A673 (cell line): Measurements from ENCODE around the gene MRGPRX2. TPM values are rescaled to one million over a fixed set of nuclear protein-coding genes. Genes with fewer than 3 reads are reported as not detected.

ENCODE experiments used
- BruUV-seq: library from RNA; stranded (reverse); fragments of 400-500 nt; replicated peaks from 2 replicates; lab custom pipeline; 2021; lab: Mats Ljungman, UMichigan
- CTCF ChIA-PET: fragments of 300-600 bp; sonication (Branson Sonifier 250); formaldehyde crosslinking; loops from one replicate; lab custom pipeline; 2022; ENCODE audit warnings: antibody characterized with exemption; lab: Charles Lee
- POLR2A ChIA-PET: fragments of 300-600 bp; sonication (Branson Sonifier 250); formaldehyde crosslinking; loops from one replicate; lab custom pipeline; 2022; ENCODE audit warnings: antibody characterized with exemption; ENCODE audit not compliant: low non-redundant PET; lab: Charles Lee
- DNase-seq: peaks from one replicate; pipeline ENCODE4 v3.0.0-alpha.2; 2015; ENCODE audit warnings: low spot score
- H3K27ac ChIP-seq: fragments of 200-600 bp; sonication (generic); 2 replicates; pipeline ENCODE4 v1.5.1; 2016; ENCODE audit warnings: mixed run types, low read depth, mild to moderate bottlenecking, mixed read lengths, antibody characterized with exemption, low read length; ENCODE audit not compliant: poor library complexity, severe bottlenecking
- H3K27me3 ChIP-seq: fragments of 200-600 bp; sonication (generic); replicated peaks from 2 replicates; pipeline ENCODE4 v1.6.1; 2017; ENCODE audit warnings: mixed run types, low read depth, mild to moderate bottlenecking, mixed read lengths, antibody characterized with exemption, low read length; ENCODE audit not compliant: insufficient read depth, poor library complexity
- H3K36me3 ChIP-seq: fragments of 200-600 bp; sonication (generic); 2 replicates; pipeline ENCODE4 v1.6.1; 2016; ENCODE audit warnings: mixed run types, mild to moderate bottlenecking, mixed read lengths, antibody characterized with exemption, low read length; ENCODE audit not compliant: insufficient read depth, poor library complexity, severe bottlenecking
- H3K4me1 ChIP-seq: fragments of 200-600 bp; sonication (generic); 2 replicates; pipeline ENCODE4 v1.6.1; 2017; ENCODE audit warnings: mixed run types, mild to moderate bottlenecking, mixed read lengths, antibody characterized with exemption, low read length; ENCODE audit not compliant: insufficient read depth, poor library complexity, severe bottlenecking
- H3K4me3 ChIP-seq: fragments of 200-600 bp; sonication (generic); 2 replicates; pipeline ENCODE4 v1.5.1; 2016; ENCODE audit warnings: low read depth, mixed run types, mild to moderate bottlenecking, mixed read lengths, low read length; ENCODE audit not compliant: poor library complexity, severe bottlenecking
- H3K9me3 ChIP-seq: fragments of 200-600 bp; sonication (generic); 2 replicates; pipeline ENCODE4 v1.6.1; 2016; ENCODE audit warnings: mixed run types, low read depth, mild to moderate bottlenecking, mixed read lengths, antibody characterized with exemption, low read length; ENCODE audit not compliant: poor library complexity, severe bottlenecking
- EZH2 ChIP-seq: fragments of 200-600 bp; sonication (generic); IDR thresholded peaks from 2 replicates; pipeline ENCODE4 v1.6.1; 2017; ENCODE audit warnings: borderline replicate concordance, low read depth, mild to moderate bottlenecking, mixed read lengths, antibody characterized with exemption, low read length; ENCODE audit not compliant: poor library complexity, severe bottlenecking
- intact Hi-C: fragments of 100-400 bp; cut with micrococcal nuclease; formaldehyde crosslinking; loops from one replicate; pipeline ENCODE4 v1.10.0; 2022; ENCODE audit not compliant: unreplicated experiment
- total RNA-seq: library from RNA; stranded (reverse); gene quantifications from 2 replicates; pipeline ENCODE4 v1.2.3, GENCODE V29; 2021
- TF ChIP-seq, protein P1 (sequence below): fragments of 300-800, 200-600 bp; sonication (generic); conservative IDR thresholded peaks from 2 replicates; pipeline ENCODE4 v1.5.1; 2017; ENCODE audit warnings: low read depth, mild to moderate bottlenecking, antibody characterized with exemption, low read length, moderate library complexity, mixed read lengths

Gene MRGPRX2
- total RNA-seq, 1 experiment from 2014 or later = not detected

DNA sequence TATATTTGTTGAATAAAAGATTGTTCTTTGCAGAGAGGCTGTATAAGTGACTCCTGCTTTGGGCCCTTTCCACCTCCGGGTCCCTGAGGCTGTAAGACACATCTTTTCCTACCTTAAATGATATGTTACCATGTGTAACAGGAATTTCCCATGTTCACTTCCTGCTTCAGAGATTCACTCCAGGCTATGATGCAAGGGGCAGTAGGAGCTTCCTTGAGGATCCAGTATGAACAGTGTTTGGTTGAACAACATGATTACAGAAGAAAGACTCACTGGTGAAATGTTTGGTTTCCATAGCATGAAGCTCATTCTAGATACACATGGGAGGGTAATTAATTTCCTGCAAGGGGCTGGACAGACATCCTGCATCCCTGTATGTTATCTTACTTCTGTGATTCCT, 30.8 kb upstream of the MRGPRX2 start:
- no peaks in the 10 kb centered on the region for H3K27me3 ChIP-seq
- no TSS peak for BruUV-seq
- POLR2A ChIA-PET = no interaction called here
- no peaks in the 10 kb centered on the region for H3K9me3 ChIP-seq
- CTCF ChIA-PET = no interaction called here
- H3K36me3 ChIP-seq = no peaks in the 10 kb centered on the region
- intact Hi-C loops = no loop called here
- no peak overlapping the region for H3K27ac ChIP-seq
- no peak overlapping the region for H3K4me3 ChIP-seq
- DNase-seq = no peak
- TF ChIP-seq, protein P1, sequence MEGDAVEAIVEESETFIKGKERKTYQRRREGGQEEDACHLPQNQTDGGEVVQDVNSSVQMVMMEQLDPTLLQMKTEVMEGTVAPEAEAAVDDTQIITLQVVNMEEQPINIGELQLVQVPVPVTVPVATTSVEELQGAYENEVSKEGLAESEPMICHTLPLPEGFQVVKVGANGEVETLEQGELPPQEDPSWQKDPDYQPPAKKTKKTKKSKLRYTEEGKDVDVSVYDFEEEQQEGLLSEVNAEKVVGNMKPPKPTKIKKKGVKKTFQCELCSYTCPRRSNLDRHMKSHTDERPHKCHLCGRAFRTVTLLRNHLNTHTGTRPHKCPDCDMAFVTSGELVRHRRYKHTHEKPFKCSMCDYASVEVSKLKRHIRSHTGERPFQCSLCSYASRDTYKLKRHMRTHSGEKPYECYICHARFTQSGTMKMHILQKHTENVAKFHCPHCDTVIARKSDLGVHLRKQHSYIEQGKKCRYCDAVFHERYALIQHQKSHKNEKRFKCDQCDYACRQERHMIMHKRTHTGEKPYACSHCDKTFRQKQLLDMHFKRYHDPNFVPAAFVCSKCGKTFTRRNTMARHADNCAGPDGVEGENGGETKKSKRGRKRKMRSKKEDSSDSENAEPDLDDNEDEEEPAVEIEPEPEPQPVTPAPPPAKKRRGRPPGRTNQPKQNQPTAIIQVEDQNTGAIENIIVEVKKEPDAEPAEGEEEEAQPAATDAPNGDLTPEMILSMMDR = no peak
- no peak for TF ChIP-seq EZH2
- H3K4me1 ChIP-seq = no peaks in the 10 kb centered on the region

DNA sequence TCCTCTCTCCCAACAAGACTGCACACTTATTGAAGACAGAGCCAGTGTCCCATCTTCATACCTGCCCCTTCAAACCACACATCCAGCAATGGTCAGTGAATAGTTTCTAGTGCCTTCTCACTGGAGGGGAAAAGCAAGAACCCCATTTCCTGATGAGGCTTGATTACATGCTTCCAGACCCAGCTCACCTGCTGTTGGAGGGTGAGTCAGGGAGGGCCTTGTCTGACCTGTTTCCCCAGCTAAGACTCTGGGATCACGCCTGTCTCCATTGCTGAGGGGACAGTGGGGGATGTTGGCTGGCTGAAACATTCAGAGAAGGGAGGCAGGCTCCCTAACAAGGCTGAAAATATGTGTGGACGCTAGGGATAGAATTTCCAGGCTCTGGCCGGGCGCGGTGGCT, 28.9 kb upstream of the MRGPRX2 start:
- Histone ChIP-seq H3K4me1 (no peaks in the 10 kb centered on the region), H3K27ac (no peak overlapping the region), H3K27me3 (no peaks in the 10 kb centered on the region), H3K9me3 (no peaks in the 10 kb centered on the region), H3K36me3 (no peaks in the 10 kb centered on the region), H3K4me3 (no peak overlapping the region)
- TF ChIP-seq EZH2 = no peak
- TF ChIP-seq, protein P1 = no peak
- intact Hi-C loops = no loop called here
- no peak for DNase-seq
- BruUV-seq = no TSS peak
- POLR2A ChIA-PET = no interaction called here
- CTCF ChIA-PET = no interaction called here

DNA sequence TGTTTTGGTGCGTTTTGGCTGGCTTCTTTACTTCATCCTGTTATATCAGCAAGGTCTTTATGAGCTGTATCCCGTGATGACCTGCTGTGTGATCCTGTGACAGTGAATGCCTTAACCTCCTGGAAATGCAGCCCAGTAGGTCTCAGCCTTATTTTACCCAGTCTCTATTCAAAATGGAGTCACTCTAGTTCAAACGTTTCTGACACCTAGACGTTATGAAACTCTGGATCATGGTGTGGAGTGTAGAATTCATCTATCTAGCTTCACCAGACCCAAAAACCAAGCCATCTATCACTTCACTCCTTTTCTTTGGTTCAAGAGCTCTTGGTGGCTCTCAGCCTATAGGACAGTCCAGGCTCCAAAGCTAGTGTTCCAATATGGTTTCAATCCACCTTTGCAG, 28.3 kb upstream of the MRGPRX2 start:
- no TSS peak for BruUV-seq
- TF ChIP-seq, protein P1 = no peak
- no peak for TF ChIP-seq EZH2
- ChIA-PET CTCF (no interaction called here), POLR2A (no interaction called here)
- no peaks in the 10 kb centered on the region for H3K4me1 ChIP-seq
- no peaks in the 10 kb centered on the region for H3K27me3 ChIP-seq
- DNase-seq = no peak
- H3K4me3 ChIP-seq = no peak overlapping the region
- H3K27ac ChIP-seq = no peak overlapping the region
- intact Hi-C loops = no loop called here
- H3K36me3 ChIP-seq = no peaks in the 10 kb centered on the region
- H3K9me3 ChIP-seq = no peaks in the 10 kb centered on the region
